HEK293 (cell line): ENCODE results near the gene LAMP1.

Experiments
- SETDB1 ChIP-seq: IDR thresholded peaks from one replicate; pipeline ENCODE4 v1.6.1; 2017; ENCODE audit warnings: mild to moderate bottlenecking, low read length, moderate library complexity, mixed read lengths; ENCODE audit not compliant: insufficient read length
- ZNF146 ChIP-seq: fragments of 450-650 bp; formaldehyde crosslinking; IDR thresholded peaks from 2 replicates; pipeline ENCODE4 v1.5.1; 2016; ENCODE audit warnings: missing biosample characterization, missing genetic modification characterization
- ZNF658 ChIP-seq: fragments of 450-650 bp; formaldehyde crosslinking; IDR thresholded peaks from 2 replicates; pipeline ENCODE4; 2016; ENCODE audit warnings: missing biosample characterization, missing genetic modification characterization
- TF ChIP-seq, protein P1 (sequence below): fragments of 450-650 bp; formaldehyde crosslinking; IDR thresholded peaks from 2 replicates; pipeline ENCODE4 v1.5.1; 2016; ENCODE audit warnings: missing biosample characterization, missing genetic modification characterization
- TF ChIP-seq, protein P2 (sequence below): fragments of 450-650 bp; formaldehyde crosslinking; IDR thresholded peaks from 2 replicates; pipeline ENCODE4 v1.5.1; 2016; ENCODE audit warnings: missing biosample characterization, missing genetic modification characterization

GRCh38 chr13:113350065-113350937, 53.3 kb downstream of the LAMP1 start:
- no peak for TF ChIP-seq SETDB1
- no peak for TF ChIP-seq ZNF146
- TF ChIP-seq, protein P1, sequence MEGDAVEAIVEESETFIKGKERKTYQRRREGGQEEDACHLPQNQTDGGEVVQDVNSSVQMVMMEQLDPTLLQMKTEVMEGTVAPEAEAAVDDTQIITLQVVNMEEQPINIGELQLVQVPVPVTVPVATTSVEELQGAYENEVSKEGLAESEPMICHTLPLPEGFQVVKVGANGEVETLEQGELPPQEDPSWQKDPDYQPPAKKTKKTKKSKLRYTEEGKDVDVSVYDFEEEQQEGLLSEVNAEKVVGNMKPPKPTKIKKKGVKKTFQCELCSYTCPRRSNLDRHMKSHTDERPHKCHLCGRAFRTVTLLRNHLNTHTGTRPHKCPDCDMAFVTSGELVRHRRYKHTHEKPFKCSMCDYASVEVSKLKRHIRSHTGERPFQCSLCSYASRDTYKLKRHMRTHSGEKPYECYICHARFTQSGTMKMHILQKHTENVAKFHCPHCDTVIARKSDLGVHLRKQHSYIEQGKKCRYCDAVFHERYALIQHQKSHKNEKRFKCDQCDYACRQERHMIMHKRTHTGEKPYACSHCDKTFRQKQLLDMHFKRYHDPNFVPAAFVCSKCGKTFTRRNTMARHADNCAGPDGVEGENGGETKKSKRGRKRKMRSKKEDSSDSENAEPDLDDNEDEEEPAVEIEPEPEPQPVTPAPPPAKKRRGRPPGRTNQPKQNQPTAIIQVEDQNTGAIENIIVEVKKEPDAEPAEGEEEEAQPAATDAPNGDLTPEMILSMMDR (tag by site-specific recombination), result no peak
- TF ChIP-seq, protein P2, sequence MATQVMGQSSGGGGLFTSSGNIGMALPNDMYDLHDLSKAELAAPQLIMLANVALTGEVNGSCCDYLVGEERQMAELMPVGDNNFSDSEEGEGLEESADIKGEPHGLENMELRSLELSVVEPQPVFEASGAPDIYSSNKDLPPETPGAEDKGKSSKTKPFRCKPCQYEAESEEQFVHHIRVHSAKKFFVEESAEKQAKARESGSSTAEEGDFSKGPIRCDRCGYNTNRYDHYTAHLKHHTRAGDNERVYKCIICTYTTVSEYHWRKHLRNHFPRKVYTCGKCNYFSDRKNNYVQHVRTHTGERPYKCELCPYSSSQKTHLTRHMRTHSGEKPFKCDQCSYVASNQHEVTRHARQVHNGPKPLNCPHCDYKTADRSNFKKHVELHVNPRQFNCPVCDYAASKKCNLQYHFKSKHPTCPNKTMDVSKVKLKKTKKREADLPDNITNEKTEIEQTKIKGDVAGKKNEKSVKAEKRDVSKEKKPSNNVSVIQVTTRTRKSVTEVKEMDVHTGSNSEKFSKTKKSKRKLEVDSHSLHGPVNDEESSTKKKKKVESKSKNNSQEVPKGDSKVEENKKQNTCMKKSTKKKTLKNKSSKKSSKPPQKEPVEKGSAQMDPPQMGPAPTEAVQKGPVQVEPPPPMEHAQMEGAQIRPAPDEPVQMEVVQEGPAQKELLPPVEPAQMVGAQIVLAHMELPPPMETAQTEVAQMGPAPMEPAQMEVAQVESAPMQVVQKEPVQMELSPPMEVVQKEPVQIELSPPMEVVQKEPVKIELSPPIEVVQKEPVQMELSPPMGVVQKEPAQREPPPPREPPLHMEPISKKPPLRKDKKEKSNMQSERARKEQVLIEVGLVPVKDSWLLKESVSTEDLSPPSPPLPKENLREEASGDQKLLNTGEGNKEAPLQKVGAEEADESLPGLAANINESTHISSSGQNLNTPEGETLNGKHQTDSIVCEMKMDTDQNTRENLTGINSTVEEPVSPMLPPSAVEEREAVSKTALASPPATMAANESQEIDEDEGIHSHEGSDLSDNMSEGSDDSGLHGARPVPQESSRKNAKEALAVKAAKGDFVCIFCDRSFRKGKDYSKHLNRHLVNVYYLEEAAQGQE (tag by site-specific recombination), result no peak
- TF ChIP-seq ZNF658 (tag by site-specific recombination), result no peak
